HCT116 (cell line): Measurements from ENCODE around the gene HOXC6. TPM values are rescaled to one million over a fixed set of nuclear protein-coding genes. Genes with fewer than 3 reads are reported as not detected.

Experiments
- ATAC-seq: fragments of 200-7000 bp; cut with Tn5 transposase; 2 replicates; pipeline ENCODE4 v1.9.1; 2020; ENCODE audit warnings: mild to moderate bottlenecking, moderate library complexity
- BruUV-seq: library from RNA; stranded (reverse); fragments of 400-500 nt; replicated peaks from 2 replicates; lab custom pipeline; 2021; lab: Mats Ljungman, UMichigan
- CTCF ChIA-PET: fragments of 300-600 bp; sonication (Branson Sonifier 250); formaldehyde crosslinking; loops from one replicate; lab custom pipeline; 2021; ENCODE audit warnings: antibody characterized with exemption; lab: Charles Lee
- POLR2A ChIA-PET: fragments of 300-600, 350-600 bp; sonication (Branson Sonifier 250); formaldehyde crosslinking; loops from one replicate; lab custom pipeline; 2021; ENCODE audit warnings: antibody characterized with exemption; lab: Charles Lee
- RAD21 ChIA-PET, 2 experiments: fragments of 300-600 bp; sonication (Branson Sonifier 250); formaldehyde crosslinking; loops; one replicate each; lab custom pipeline; 2023; ENCODE audit warnings: low total read pairs in 2 of 2; ENCODE audit not compliant: uncharacterized antibody in 2 of 2, unreplicated experiment in 2 of 2, low non-redundant PET in 1 of 2; lab: Charles Lee
- DNase-seq: peaks from one replicate; pipeline ENCODE4 v3.0.0-alpha.2; 2010; ENCODE audit warnings: low read depth, low spot score
- H2AFZ ChIP-seq: fragments of 200-600 bp; shearing (Covaris generic), sonication (generic); 2 replicates; pipeline ENCODE4 v1.6.1; 2017; ENCODE audit warnings: low read depth, mixed run types, mixed read lengths, antibody characterized with exemption, low read length; ENCODE audit not compliant: poor library complexity, severe bottlenecking
- H3K27ac ChIP-seq: 2 replicates; pipeline ENCODE4 v1.5.1; 2012; ENCODE audit warnings: low read depth, low read length
- H3K27me3 ChIP-seq: fragments of 200-600 bp; sonication (generic); 2 replicates; pipeline ENCODE4 v1.6.1; 2016; ENCODE audit warnings: mixed run types, low read length, mixed read lengths; ENCODE audit not compliant: insufficient read depth
- H3K36me3 ChIP-seq, 2 experiments: fragments of 200-500 bp in 1 of 2; fragments of 200-600 bp in 1 of 2; sonication (Bioruptor generic) in 1 of 2; sonication (generic) in 1 of 2; 2 replicates each; pipeline versions ENCODE4 v1.5.1 to v1.6.1; 2014 to 2016; ENCODE audit warnings: low read length in 2 of 2, inconsistent platforms in 1 of 2, mixed read lengths in 1 of 2, mixed run types in 1 of 2; ENCODE audit not compliant: insufficient read depth in 2 of 2, control insufficient read depth in 1 of 2
- H3K4me1 ChIP-seq, 2 experiments: fragments of 200-600 bp in 1 of 2; sonication (generic) in 1 of 2; 2 replicates each; pipeline versions ENCODE4 v1.5.1 to v1.6.1; 2012 to 2017; ENCODE audit warnings: low read length in 2 of 2, inconsistent platforms in 1 of 2, mild to moderate bottlenecking in 1 of 2, mixed read lengths in 1 of 2, mixed run types in 1 of 2, moderate library complexity in 1 of 2; ENCODE audit not compliant: insufficient read depth in 2 of 2, control insufficient read depth in 1 of 2
- H3K4me2 ChIP-seq: fragments of 200-600 bp; sonication (generic); 2 replicates; pipeline ENCODE4 v1.6.1; 2017; ENCODE audit warnings: mixed run types, low read length, mixed read lengths
- H3K4me3 ChIP-seq, 2 experiments: fragments of 200-600 bp in 1 of 2; sonication (generic) in 1 of 2; replicated peaks in 1 of 2; 2 replicates each; pipeline ENCODE4 v1.5.1; 2011 to 2016; ENCODE audit warnings: low read length in 2 of 2, control low read depth in 1 of 2, low read depth in 1 of 2, mild to moderate bottlenecking in 1 of 2, mixed read lengths in 1 of 2, mixed run types in 1 of 2
- H3K79me2 ChIP-seq: fragments of 200-600 bp; sonication (generic); 2 replicates; pipeline ENCODE4 v1.6.1; 2017; ENCODE audit warnings: mild to moderate bottlenecking, mixed run types, low read length, moderate library complexity, mixed read lengths; ENCODE audit not compliant: insufficient read depth
- H3K9ac ChIP-seq: fragments of 200-600 bp; sonication (generic); 2 replicates; pipeline ENCODE4 v1.6.1; 2016; ENCODE audit warnings: low read length, mixed read lengths
- H3K9me2 ChIP-seq: fragments of 200-600 bp; sonication (generic), shearing (Covaris generic); 2 replicates; pipeline ENCODE4 v1.6.1; 2017; ENCODE audit warnings: mixed run types, mild to moderate bottlenecking, moderate library complexity; ENCODE audit not compliant: insufficient read depth
- H3K9me3 ChIP-seq, 2 experiments: fragments of 200-500 bp in 1 of 2; fragments of 200-600 bp in 1 of 2; sonication (Bioruptor generic) in 1 of 2; sonication (generic) in 1 of 2; 2 replicates each; pipeline ENCODE4 v1.6.1; 2014 to 2017; ENCODE audit warnings: low read length in 2 of 2, mixed read lengths in 2 of 2, inconsistent platforms in 1 of 2, low read depth in 1 of 2, mild to moderate bottlenecking in 1 of 2, mixed run types in 1 of 2, moderate library complexity in 1 of 2; ENCODE audit not compliant: control insufficient read depth in 1 of 2, insufficient read depth in 1 of 2
- H4K20me1 ChIP-seq: fragments of 200-600 bp; sonication (generic), shearing (Covaris generic); 2 replicates; pipeline ENCODE4 v1.6.1; 2017; ENCODE audit warnings: mixed run types, mild to moderate bottlenecking, moderate library complexity; ENCODE audit not compliant: insufficient read depth
- CBX3 ChIP-seq: IDR thresholded peaks from 2 replicates; pipeline ENCODE4 v1.6.1; 2012; ENCODE audit warnings: low read depth
- EZH2phosphoT487 ChIP-seq: fragments of 200-600 bp; IDR thresholded peaks from 2 replicates; pipeline ENCODE4 v1.6.1; 2018; ENCODE audit warnings: antibody characterized with exemption, borderline replicate concordance
- FOSL1 ChIP-seq: IDR thresholded peaks from 2 replicates; pipeline ENCODE4 v1.6.1; 2012; ENCODE audit warnings: low read depth
- JUND ChIP-seq: IDR thresholded peaks from 2 replicates; pipeline ENCODE4 v1.6.1; 2012
- POLR2A ChIP-seq: IDR thresholded peaks from 2 replicates; pipeline ENCODE4 v1.7.0; 2011; ENCODE audit warnings: borderline replicate concordance; ENCODE audit not compliant: insufficient read depth, insufficient read length; ENCODE audit errors: extremely low read depth
- POLR2AphosphoS5 ChIP-seq: IDR thresholded peaks from 2 replicates; pipeline ENCODE4 v1.6.1; 2011; ENCODE audit warnings: mild to moderate bottlenecking, low read depth, low read length, moderate library complexity
- RAD21 ChIP-seq: IDR thresholded peaks from 2 replicates; pipeline ENCODE4 v1.6.1; 2012; ENCODE audit warnings: low read depth, mild to moderate bottlenecking
- SIN3A ChIP-seq: IDR thresholded peaks from 2 replicates; pipeline ENCODE4 v1.6.1; 2012; ENCODE audit warnings: low read depth
- SP1 ChIP-seq: IDR thresholded peaks from 2 replicates; pipeline ENCODE4 v1.6.1; 2012; ENCODE audit warnings: low read depth
- TCF7L2 ChIP-seq: IDR thresholded peaks from 2 replicates; pipeline ENCODE4 v1.7.0; 2011; ENCODE audit warnings: borderline replicate concordance, inconsistent platforms; ENCODE audit not compliant: insufficient read depth, insufficient read length; ENCODE audit errors: extremely low read depth
- YY1 ChIP-seq: IDR thresholded peaks from 2 replicates; pipeline ENCODE4 v1.6.1; 2011; ENCODE audit warnings: low read length, low read depth, moderate library complexity, mild to moderate bottlenecking; ENCODE audit not compliant: insufficient replicate concordance; ENCODE audit errors: extremely low read depth
- ZBTB33 ChIP-seq: IDR thresholded peaks from 2 replicates; pipeline ENCODE4 v1.6.1; 2011; ENCODE audit warnings: mild to moderate bottlenecking, low read length, moderate library complexity; ENCODE audit not compliant: insufficient replicate concordance; ENCODE audit errors: extremely low read depth
- ZFX ChIP-seq: fragments of 450-650 bp; IDR thresholded peaks from 2 replicates; pipeline ENCODE4 v1.6.1; 2017
- ZNF274 ChIP-seq: fragments of 200-500 bp; sonication (Bioruptor generic); IDR thresholded peaks from 2 replicates; pipeline ENCODE4 v1.6.1; 2014; ENCODE audit warnings: mild to moderate bottlenecking, low read depth, low read length, inconsistent platforms
- intact Hi-C: fragments of 100-400 bp; cut with micrococcal nuclease; formaldehyde crosslinking; loops from 2 replicates; pipeline ENCODE4 v1.10.0; 2022
- total RNA-seq: library from RNA; stranded (reverse); gene quantifications from one replicate; pipeline ENCODE4 v1.2.1, GENCODE V29; 2021; ENCODE audit not compliant: unreplicated experiment

The HOXC6 gene
- total RNA-seq, 1 experiment from 2014 or later = 3.1 TPM

- H3K27me3 ChIP-seq = no peaks in the 10 kb centered on the region
- DNase-seq (no peak), ATAC-seq (no peak)
- no TSS peak for BruUV-seq
- no peak overlapping the region for H2AFZ ChIP-seq
- no peaks in the 10 kb centered on the region for H3K9me3 ChIP-seq
- H3K36me3 ChIP-seq = no peaks in the 10 kb centered on the region
- H3K4me2 ChIP-seq = no peak overlapping the region
- TF ChIP-seq POLR2A (no peak), RAD21 (no peak), ZNF274 (no peak), EZH2phosphoT487 (no peak), POLR2AphosphoS5 (no peak), ZFX (no peak), FOSL1 (no peak), TCF7L2 (no peak), ZBTB33 (no peak), JUND (no peak), YY1 (no peak), SIN3A (no peak), SP1 (no peak), CBX3 (no peak)
- POLR2A ChIA-PET = interaction anchor here (0.6 to 1.1 kb wide), 3 partner anchors 8 to 293 kb away, joined by 3 read pairs; partner anchors contain the start of gene CBX5
- RAD21 ChIA-PET = no interaction called here
- no peak overlapping the region for H3K4me3 ChIP-seq
- H3K79me2 ChIP-seq = no peaks in the 10 kb centered on the region
- intact Hi-C loops = loop anchor here (5.0 kb wide), 1 partner anchor 220 kb away; no protein-coding TSS in a partner anchor
- no peaks in the 10 kb centered on the region for H4K20me1 ChIP-seq
- no peak overlapping the region for H3K9ac ChIP-seq
- H3K4me1 ChIP-seq = peaks cover 4 to 17% of the 10 kb centered on the region in 2 experiments
- H3K9me2 ChIP-seq = no peaks in the 10 kb centered on the region
- CTCF ChIA-PET = interaction anchor here (0.6 to 5.7 kb wide), 5 partner anchors 46 to 239 kb away, joined by 3 to 35 read pairs (median 4); partner anchors contain the start of gene HOXC5
- no peak overlapping the region for H3K27ac ChIP-seq
Observed at GRCh38 chr12:53986686-53987483, 41.4 kb upstream of the HOXC6 start.
